ENCODE measurements around the gene CHP2.

CHP2 gene

DNA sequence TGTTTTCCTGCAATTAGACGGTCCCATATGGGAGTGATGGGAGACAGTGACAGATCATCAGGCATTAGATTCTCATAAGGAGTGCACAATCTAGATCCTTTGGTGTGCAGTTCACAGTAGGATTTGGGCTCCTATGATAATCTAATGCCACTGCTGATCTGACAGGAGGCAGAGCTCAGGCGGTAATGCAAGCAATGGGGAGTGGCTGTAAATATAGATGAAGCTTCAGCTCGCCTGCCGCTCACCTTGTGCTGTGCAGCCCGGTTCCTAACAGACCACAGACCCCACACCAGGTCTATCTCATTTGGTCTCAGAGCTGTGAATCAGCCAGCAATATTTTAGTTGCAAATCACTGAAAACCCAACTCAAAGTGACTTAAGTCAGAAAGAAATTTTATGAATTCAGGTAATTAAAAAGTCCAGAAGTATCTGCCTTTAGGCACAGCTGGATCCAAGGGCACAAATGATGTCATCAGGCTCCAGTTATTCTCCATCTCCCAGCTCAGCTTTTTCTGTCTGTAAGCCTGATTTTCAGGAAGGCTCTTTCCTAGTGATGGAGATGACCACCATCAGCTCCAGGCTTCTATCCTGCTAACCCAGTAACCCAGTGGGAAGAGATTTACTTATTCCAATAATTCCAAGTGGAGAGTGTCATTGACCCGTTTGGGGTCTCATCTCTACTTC is 3.3 kb downstream of the CHP2 start:
- TF ChIP-seq CTCF (IDR thresholded peaks at IDR 0.05; ENCODE audit: extremely low read depth, insufficient read depth, missing control alignments), result no peak
- DNase-seq (ENCODE audit: low spot score), result no peak
- in situ Hi-C loops (cut with MboI; ENCODE audit: low pct_unique_long_range_greater_than_20kb, low sequenced_read_pairs, unreplicated experiment), result no loop called here

DNA sequence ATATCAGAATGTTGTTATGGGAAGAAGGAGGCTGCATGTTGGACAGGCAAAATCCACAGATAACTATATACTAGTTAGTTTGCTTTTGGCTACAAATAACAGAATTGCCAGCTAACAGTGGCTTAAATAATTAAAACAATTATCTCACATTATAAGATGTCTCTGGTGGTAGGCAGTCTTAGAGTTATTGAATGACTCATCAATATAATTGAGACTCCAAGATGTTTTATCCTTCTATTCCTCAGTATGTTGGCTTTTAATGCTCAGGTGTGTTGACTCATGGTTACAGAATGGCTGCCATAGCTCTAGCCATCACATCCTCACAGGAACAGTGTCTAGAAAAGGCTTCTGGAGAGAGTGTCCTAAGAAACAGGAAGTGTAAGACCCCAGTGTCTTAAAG is 11.1 kb downstream of the CHP2 start:
- in situ Hi-C loops (cut with MboI; ENCODE audit: low pct_unique_long_range_greater_than_20kb, low sequenced_read_pairs, unreplicated experiment), result no loop called here
- no peak for TF ChIP-seq CTCF (IDR thresholded peaks at IDR 0.05; ENCODE audit: extremely low read depth, insufficient read depth, missing control alignments)
- DNase-seq (ENCODE audit: low spot score), result no peak

GRCh38 chr16:23768581-23768980 is 13.8 kb downstream of the CHP2 start:
- in situ Hi-C loops (cut with MboI; ENCODE audit: low pct_unique_long_range_greater_than_20kb, low sequenced_read_pairs, unreplicated experiment), result no loop called here
- no peak for DNase-seq (ENCODE audit: low spot score)
- TF ChIP-seq CTCF (IDR thresholded peaks at IDR 0.05; ENCODE audit: extremely low read depth, insufficient read depth, missing control alignments), result no peak

DNA sequence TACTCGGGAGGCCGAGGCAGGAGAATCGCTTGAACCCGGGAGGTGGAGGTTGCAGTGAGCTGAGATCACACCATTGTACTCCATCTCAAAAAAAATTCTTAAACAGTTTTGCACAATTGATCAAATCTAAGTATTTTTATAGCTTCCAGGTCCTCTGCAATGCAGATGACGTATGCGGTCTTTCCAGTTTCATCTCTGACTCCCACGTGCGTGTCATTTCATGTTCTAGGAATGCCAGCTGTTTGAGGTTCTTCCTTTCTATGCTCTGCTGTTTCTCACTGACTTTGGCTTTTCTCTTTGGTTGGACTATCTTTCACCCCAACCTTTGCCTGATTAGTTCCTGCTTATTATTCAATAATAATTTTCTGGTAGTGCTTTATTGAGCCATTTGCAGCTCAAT is 16.2 kb downstream of the CHP2 start:
- in situ Hi-C loops (cut with MboI; ENCODE audit: low pct_unique_long_range_greater_than_20kb, low sequenced_read_pairs, unreplicated experiment), result no loop called here
- TF ChIP-seq CTCF (IDR thresholded peaks at IDR 0.05; ENCODE audit: extremely low read depth, insufficient read depth, missing control alignments), result no peak
- DNase-seq (ENCODE audit: low spot score), result no peak

DNA sequence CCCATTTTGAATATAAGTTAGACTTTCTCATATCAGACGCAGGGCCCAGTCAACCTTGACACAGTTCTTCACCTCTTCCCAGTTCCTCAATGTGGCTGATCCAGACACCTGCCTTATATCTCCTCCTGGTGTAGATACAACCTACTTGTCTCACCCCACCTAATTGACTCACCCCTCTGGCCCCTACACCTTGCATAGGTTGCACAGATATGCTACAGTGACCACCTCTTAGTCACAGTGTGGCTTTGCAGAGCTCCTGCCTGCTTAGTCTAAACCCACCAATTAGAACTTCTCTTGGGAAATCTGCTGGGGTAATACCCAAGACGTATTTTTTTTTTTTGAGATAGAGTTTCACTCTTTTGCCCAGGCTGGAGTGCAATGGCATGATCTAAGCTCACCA is 16.8 kb downstream of the CHP2 start:
- in situ Hi-C loops (cut with MboI; ENCODE audit: low pct_unique_long_range_greater_than_20kb, low sequenced_read_pairs, unreplicated experiment), result no loop called here
- DNase-seq (ENCODE audit: low spot score), result no peak
- no peak for TF ChIP-seq CTCF (IDR thresholded peaks at IDR 0.05; ENCODE audit: extremely low read depth, insufficient read depth, missing control alignments)

DNA sequence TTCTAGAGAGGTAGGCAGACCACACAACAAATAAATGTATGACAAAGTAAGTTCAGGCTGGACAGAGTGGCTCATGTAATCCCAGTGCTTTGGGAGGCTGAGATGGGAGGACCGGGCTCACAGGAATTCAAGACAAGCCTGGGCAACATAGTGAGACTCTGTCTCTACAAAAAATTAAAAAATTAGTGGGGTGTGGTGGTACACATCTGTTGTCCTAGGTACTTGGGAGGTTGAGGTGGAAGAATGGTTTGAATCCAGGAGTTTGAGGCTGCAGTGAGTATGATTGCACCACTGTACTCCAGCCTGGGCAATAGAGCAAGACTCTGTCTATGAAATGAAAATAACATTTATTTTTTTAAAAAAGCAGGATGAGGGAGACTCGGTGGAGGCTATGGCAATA is 18.5 kb downstream of the CHP2 start:
- DNase-seq (ENCODE audit: low spot score), result no peak
- TF ChIP-seq CTCF (IDR thresholded peaks at IDR 0.05; ENCODE audit: extremely low read depth, insufficient read depth, missing control alignments), result no peak
- in situ Hi-C loops (cut with MboI; ENCODE audit: low pct_unique_long_range_greater_than_20kb, low sequenced_read_pairs, unreplicated experiment), result no loop called here
